NOMO-1 treated with dmso at 0.1 percent for 144 hours (cell line): ENCODE results near the gene C4orf54.

ENCODE experiments used
- DNase-seq: peaks from one replicate; lab custom pipeline; 2025; ENCODE audit not compliant: unreplicated experiment; lab: John Stamatoyannopoulos, UW

C4orf54 gene

DNA sequence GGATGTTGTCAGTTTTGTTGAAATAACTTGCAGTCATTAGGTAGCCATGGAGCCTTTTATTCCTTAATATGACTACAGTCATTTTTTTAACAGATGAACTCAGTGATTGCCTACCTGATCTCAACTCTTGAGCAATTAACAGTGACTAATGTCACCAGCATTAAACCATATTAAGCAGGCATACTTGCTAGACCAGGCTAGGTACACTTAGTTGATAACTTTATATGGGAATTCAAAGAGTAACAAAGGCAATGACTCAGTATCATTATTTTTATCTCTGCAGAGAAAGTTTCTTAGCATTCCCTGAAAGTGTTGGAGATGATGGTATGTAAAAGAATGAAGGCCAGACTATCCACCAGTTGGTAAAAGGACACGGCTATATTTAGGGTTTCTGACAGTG, at the start of gene C4orf54:
C4orf54 (minus strand) TSS at position 31 of the 400 bp plus-strand sequence. CDS start 3,180 bp downstream, outside the sequence.
- no peak for DNase-seq

DNA sequence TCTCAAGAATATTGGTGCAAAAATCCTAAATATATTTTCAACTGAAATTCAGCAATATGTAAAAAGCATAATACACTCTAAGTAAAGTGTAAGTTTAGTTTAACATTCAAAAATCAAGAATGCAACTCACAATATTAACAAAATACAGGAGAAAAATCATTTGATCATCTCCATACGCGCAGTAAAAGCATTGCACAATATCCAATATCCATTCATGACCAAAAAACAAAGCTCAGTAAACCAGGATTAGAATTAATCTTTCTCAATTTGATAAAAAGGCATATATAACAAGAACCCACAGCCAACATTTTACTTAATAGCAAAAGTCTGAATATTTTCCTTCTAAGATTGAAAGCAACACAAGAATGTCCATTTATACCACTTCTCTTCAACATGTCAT, 48.3 kb upstream of the C4orf54 start:
- DNase-seq, result no peak

DNA sequence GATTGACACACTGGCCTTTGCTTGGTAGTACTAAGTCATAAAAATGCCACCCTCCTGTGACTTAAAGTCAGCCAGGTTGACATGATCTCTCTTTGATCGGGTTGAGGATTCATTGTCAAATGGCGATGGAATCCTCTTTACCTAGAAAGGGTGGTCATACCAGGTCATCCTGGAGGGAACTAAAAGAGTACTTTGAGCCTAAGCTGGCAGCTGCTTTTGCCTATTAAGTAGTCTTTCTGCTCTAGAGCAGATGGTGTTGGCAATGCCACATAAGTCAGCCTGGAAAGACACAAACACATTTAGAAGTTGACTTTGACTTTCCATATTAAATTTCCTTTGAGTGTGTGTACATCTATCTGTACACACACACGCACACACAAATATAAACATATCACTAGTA, 39.2 kb upstream of the C4orf54 start:
- no peak for DNase-seq

DNA sequence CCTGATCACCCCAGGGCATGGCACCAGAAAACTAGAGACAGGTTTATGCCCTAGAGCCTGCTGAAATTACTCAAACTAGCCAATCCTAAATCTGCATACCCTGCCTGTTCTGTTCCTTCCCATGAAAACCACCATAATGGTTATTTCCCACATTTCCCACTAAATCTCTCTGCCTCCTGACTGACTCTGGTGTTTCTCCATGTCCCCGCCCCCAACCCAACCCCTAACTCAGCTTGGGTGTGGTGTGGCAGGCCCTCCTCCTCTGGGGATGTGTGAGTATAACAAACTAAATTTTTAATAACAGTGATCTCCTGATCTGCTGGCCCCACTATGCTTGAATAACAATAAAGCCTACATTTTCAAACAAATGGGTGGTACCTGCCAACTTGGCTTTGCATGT, 35.5 kb upstream of the C4orf54 start:
- DNase-seq, result no peak

DNA sequence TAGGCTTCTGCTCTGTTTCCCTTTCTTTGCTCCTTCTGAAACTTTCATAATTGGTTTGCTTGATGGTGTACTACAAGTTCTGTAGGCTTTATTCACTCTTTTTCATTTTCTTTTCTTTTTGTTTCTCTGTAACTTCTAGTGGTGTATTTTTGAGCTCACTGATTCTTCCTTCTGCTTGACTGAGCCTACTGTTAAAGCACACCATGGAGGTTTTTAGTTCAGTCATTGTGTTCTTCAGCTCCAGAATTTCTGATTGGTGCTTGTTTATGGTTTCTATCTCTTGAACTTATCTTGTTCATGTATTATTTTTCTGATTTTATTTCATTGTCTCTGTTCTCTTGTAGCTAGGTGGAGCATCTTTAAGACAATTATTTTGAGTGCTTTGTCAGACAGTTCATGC, 33.4 kb upstream of the C4orf54 start:
- DNase-seq, result no peak

DNA sequence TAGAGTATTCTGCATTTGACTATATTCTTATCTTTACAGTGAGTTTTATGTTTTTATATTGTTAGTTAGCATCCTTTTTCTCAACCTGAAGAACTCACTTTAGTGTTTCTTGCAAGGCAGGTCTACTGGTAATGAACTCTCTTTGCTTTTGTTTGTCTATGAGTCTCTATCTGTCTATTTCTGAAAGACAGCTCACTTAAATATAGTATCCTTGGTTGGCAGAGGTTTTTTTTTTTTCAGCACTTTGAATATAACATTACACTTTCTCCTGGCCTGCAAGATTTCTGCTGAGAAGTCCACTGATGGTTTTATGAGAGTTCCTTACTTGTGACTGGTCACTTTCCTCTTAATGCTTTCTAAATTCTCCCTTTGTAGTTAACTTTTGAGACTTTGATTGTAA, 32.8 kb upstream of the C4orf54 start:
- no peak for DNase-seq

DNA sequence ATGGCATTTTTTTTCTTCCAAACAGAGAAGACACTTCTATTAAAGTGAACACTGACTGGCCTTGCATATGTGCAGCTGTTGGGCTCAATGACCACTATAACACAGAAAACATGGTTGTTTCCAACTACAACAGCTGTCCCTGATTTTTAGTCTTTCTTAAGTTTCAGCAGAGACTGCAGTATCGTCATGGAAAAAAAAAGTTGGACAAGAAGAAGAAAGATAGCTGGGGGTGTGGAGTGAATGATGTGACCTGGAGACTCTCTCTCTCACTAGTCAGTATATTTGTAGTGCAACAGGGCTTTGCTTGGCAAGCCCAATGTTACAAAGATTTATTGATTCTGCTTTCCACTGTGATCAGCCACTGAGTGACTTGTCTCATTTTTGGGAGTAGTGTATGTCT, 29.5 kb upstream of the C4orf54 start:
- no peak for DNase-seq

DNA sequence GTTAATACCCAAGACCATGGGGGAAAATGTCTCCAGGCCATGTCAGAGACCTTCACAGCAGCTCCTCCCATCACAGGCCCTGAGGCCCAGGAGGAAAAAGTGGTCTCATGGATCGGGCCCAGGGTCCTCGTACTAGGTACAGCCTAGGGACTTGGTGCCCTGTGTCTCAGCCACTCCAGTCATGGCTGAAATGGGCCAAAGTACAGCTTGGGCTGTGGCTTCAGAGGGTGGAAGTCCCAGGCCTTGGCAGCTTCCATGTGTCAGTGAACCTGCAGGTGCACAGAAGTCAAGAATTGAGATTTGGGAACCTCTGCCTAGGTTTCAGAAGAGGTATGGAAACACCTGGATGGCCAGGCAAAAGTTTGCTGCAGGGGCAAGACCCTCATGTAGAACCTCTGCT, 27.6 kb upstream of the C4orf54 start:
- DNase-seq, result no peak

DNA sequence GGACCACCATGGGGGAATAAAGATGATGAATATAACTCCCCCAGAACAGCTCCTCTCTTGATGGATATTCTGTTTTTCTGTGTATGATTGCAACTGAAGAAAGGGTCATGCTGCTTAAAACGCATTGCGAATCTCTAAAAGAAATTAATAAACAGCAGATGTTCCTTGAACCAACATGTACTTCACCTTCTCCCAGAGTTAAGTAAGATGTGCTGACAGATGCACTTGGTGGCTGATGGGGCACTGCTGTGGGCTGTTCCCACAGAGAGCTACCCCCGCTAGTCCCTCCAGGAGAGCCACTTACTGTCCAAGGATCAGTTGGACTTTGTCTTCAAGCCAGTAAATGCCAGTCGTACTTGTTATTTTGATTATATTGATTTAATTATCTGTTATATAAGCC, 26.3 kb upstream of the C4orf54 start:
- DNase-seq, result no peak

DNA sequence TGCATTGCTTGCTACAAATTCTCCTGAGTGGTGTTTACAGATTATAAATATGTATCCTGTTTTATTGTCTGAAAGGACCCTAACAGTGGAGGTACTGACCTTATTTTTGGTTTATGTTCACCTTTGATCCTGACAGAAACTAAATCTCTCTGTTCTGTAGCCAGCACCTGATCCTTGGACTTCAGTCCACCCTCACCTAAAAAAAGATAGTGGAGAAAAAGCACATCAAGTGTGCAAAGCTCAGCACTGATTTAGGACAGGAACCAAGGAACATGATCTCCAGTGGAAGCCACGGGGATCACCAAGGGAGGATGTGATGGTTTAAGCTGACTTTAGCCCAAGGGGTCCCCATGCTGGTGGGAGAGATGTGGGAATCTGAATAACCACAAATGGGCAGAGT, 22.3 kb upstream of the C4orf54 start:
- DNase-seq, result no peak

DNA sequence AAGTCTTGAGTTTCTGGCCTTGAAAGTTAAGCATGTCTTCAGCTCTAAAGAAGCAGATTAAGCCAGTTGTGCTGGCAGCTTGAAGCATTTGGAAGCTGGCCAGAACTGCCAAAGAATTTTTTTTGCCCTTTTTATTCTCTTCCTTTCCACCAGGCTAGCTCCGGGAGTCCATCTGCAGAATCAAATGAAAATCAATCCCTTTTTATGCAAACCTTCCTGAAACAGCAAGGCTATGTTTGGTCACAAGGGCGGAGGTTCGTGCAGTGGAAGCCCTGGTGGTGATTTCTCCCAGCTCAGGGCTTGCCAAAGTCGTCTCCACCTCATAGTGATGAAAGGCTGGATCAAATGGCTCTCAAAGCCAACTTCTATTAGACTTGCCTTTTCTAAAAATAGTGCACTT, 21.6 kb upstream of the C4orf54 start:
- DNase-seq, result no peak

DNA sequence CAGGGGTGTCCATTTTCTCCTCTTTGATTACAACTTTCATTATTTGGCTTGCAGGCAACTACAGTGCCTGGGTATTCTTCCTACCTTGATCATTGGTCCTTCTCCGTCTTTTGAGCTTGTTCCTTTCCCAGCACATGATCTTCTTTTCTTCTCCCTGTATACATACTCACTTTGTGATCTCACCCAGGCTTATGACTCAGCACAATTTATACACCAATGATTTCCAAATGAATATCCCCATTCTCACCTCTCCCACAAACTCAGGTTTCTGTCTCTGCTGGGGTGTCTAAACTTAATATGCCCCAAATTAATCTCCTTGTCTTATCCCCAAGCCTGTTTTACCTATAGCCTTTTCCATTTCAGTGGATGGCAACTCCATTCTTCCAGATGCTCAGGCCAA, 19.5 kb upstream of the C4orf54 start:
- no peak for DNase-seq

DNA sequence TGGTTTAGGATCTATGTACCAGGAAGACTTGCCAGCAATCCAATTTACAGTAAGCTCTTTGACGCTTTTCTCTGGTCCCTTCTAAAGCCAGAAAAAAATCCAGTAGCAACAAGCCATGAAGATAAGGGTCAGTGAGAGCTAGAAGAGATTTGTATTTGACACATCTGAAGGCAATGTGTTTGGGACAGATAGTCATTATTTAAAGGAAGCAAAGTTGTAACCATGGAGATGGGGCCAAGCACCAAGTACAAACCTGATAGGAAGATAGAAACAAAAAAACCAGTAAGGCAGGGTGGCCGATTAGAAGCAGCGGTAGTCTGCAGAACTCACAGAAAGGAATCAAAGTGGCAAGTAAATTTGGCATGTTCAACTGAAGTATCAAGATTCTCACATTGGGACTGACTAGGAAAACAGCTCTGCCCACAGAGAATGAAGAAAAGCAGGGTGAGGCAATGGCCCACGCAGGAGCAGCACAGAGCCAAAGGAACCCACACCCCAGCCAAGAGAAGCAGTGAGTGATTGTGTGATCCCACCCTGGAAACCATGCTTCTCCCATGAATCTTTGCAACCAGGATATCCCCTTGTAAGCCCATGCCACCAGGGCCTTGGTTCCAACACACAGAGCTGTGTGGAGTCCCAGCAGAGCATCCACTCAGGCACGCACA, 12.9 kb upstream of the C4orf54 start:
- no peak for DNase-seq

DNA sequence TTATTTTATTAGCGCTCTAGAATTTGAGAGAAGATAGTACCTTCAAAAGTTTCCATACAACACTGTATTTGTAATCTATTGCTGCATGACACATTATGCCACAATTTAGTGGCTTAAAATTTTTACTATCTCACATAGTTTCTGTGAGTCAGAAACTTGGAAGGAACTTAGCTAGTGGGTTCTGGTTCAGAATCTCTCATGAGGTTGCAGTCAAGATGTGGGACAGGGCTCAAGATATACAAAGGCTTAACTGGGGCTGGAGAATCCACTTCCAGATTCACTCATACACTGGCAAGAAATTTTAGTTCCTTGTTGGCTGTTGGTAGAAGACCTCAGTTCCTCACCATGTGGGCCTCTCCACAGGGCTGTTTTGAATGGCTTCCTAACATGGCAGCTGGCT, 11.5 kb upstream of the C4orf54 start:
- DNase-seq, result no peak

DNA sequence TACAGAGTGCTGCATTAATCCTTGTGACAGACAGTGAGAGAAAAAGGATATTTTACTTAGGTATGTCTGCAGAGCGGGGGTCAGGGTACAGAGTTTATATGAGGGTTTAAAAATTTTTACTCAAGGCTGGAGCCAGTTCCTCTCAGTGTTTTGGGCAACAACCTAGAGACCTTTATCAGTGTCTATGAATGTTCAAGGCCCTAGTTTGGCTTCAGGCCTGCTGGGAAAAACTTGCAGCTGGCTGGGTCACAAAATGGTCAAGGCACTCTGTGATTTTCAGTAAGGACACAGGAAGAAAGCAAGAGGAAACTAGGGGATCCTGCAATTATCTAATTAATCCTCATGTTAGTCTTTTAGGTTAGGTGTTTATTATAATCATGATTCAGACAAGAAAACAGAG, 10.8 kb upstream of the C4orf54 start:
- DNase-seq, result no peak

DNA sequence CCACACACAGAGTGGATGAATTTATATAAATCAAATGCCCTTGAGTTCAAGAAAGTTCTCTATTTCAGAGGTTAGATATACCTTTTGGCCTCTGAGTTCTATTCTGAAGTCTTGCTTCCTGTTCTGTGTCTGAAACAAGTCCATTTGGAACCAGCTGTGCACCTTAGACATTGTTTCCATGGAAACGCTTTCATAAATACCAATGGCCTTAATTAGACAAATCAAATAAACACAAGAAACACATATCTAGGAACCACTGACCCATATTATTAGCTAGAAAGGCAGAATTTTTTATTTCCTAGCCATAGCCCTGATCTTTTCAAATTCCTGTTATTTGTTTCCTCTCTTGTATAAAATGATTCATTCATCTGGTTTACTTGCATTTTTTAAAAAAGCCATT, 8.4 kb upstream of the C4orf54 start:
- no peak for DNase-seq

DNA sequence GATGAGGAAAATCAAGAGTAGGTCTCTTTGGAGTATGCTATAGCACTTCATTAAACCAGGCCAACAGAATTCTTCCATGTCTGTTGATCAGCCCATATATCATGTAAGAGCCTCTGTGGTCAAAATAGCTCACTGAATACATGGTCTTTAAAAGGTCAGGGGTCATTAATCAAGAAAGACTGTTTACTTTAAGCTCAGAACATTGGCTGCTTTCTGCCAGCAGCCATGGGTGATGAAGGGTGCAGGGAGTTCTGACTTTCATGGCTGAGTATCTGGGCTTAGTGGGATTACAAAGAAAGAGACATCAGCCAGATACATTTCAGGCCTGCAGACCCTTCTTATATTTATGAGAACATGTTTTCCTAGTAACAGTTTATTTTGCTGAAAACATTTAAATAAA, 7.1 kb upstream of the C4orf54 start:
- no peak for DNase-seq

DNA sequence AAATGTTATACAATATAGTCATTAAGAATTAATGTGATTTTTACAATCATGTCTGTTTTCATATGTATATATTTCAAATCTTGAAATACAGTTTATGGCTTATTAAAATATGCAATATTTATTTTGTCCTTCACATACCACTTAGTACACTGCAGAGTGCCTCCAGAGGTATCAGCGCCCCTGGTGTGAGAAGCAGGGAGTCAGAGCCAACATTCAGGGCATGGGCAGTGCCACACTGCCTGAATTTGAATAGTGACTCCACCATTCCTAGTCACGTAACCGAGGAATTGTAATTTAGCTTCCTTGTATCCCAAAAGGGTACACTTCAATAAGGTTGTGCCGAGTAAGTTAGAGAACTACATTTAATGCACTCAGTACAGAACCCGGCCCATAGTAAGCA, 4.3 kb upstream of the C4orf54 start:
- DNase-seq, result no peak

DNA sequence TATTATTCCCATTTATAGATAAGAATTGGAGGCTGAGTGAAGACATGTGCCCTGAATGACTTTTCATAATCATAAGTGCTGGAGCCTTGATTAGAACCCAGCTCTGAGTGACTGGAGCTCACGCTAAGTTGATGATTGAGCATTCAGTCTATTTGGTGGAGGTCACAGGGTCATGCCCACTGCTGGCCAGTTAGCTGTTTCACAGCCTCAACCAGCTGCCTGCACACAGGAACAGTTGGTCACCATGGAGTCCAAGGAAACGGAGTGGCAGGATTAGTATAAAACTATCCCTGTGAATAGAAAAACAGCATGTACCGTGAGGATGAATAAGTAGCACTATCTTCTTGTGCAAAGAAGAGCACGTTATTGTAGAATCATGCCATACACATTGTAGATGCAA, 1.0 kb upstream of the C4orf54 start:
- no peak for DNase-seq

DNA sequence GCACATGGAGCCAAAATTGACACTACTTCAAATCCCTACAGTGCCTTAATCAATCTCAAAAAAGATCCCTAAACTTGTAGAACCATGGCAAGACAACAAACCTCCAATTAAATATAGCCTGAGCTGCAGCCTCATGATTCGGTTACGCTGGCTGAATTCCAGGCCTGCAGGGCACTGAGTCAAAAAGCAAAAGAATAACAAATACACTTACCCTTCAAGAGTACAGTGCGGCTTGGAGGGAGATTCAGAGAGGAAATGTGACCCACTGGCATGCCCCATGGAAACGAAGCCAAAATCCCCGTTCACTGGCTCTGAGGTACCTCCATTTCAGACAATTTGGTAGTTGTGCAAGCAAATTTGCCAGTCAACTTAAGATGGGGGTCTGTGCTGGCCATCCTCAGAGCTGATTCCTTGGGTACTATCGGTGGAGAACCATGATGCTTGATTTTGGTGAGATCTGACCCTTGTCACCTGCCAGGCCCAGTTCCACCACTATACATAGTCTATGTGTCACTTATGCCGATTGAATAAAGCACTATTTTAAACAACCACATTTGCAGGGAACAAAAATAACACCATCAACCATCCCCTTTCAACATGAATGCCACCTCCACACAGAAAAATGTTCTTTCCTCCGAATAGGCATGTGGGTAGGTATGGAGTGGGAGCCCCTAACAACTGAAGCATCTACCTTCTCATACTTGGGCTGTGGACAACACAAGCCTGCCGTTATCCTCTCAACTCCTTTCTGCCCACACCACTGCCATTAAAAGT, 2.1 kb downstream of the C4orf54 start:
- no peak for DNase-seq

DNA sequence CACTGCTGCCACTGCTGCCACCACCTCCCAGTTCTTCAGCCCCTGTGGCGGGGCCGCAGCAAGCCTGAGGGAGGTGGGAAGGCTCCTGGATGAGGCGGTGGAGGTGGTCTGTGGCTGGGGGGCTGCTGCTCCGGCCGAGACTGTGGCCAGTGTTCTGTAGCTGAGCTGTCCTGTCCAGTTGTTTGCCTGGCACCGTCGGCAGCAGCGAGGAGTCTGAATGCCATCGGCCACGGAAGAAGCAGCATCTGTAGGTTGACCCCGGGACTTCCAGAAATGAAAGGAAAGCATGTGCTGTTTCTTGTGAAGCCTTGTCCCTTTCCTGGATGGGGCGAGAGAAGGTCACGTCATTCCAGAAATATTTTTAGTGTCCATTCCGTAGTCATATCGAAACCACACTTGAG, 3.3 kb downstream of the C4orf54 start:
- no peak for DNase-seq

DNA sequence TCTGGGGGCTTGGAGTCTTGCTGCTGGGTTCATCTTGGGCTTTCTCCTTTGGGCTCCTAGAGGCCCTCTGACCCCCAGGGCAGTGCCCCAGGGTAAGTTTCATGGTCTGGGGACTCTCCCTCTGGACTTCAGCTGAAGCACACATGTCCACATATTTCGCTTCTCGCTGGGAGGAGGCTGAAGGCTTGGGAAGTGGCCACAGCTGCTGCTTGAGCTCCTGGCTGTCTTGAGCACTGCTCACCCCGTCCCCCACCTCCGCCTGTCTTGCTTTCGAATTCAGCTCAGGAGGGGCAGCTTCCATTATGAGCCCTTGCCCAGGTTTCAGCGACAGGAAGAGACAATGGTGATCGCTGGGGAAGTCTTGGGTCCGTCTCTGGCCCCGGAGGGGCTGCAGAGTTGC, 3.7 kb downstream of the C4orf54 start:
- no peak for DNase-seq
